ENCODE measurements around the gene DGAT2.

Gene DGAT2

GRCh38 chr11:75781296-75781695 lies 12.7 kb downstream of the DGAT2 start:
- no peak for DNase-seq

GRCh38 chr11:75781831-75782230 lies 13.3 kb downstream of the DGAT2 start:
- no peak for DNase-seq

GRCh38 chr11:75782540-75783263 lies 14.1 kb downstream of the DGAT2 start:
- DNase-seq: no peak

GRCh38 chr11:75783416-75784084 lies 15.0 kb downstream of the DGAT2 start:
- DNase-seq: no peak

- no peak for DNase-seq
Observed at GRCh38 chr11:75784085-75784478, 15.5 kb downstream of the DGAT2 start.

GRCh38 chr11:75784506-75784905 lies 15.9 kb downstream of the DGAT2 start:
- no peak for DNase-seq

GRCh38 chr11:75785187-75785586 lies 16.6 kb downstream of the DGAT2 start:
- no peak for DNase-seq

GRCh38 chr11:75786101-75786736 lies 17.6 kb downstream of the DGAT2 start:
- DNase-seq: no peak

- DNase-seq: no peak
Observed at GRCh38 chr11:75789521-75789920, 20.9 kb downstream of the DGAT2 start.

GRCh38 chr11:75790986-75791385 lies 22.4 kb downstream of the DGAT2 start:
- no peak for DNase-seq

- DNase-seq: no peak
Observed at GRCh38 chr11:75792127-75792731, 23.7 kb downstream of the DGAT2 start.

GRCh38 chr11:75792997-75793800 lies 24.6 kb downstream of the DGAT2 start:
- no peak for DNase-seq

- DNase-seq: no peak
Observed at GRCh38 chr11:75793966-75794365, 25.4 kb downstream of the DGAT2 start.

- no peak for DNase-seq
Observed at GRCh38 chr11:75795276-75796090, 26.9 kb downstream of the DGAT2 start.

GRCh38 chr11:75796091-75796435 lies 27.5 kb downstream of the DGAT2 start:
- no peak for DNase-seq

- DNase-seq: no peak
Observed at GRCh38 chr11:75797116-75797515, 28.5 kb downstream of the DGAT2 start.

- DNase-seq: no peak
Observed at GRCh38 chr11:75797792-75798191, 29.2 kb downstream of the DGAT2 start.

- DNase-seq: no peak
Observed at GRCh38 chr11:75800136-75800675, 31.6 kb downstream of the DGAT2 start.

GRCh38 chr11:75800728-75801361 lies 32.3 kb downstream of the DGAT2 start:
- no peak for DNase-seq

- peak in 1 of 2 donors; percentile 28 for DNase-seq
Observed at GRCh38 chr11:75801362-75802020, 32.9 kb downstream of the DGAT2 start.

All from CD4-positive, alpha-beta T cell treated with Interleukin-1 beta for 1 hour (primary cell).